ENCODE measurements around the gene DCHS2.

DCHS2 gene

GRCh38 chr4:154416190-154416547, 75.4 kb downstream of the DCHS2 start:
- Mint-ChIP-seq H3K36me3 (no peaks in the 10 kb centered on the region), H3K9me3 (no peaks in the 10 kb centered on the region), H3K4me3 (peak overlapping the region; percentile 92 to 96), H3K4me1 (peaks cover 22 to 30% of the 10 kb centered on the region in 2 donors), H3K27me3 (no peaks in the 10 kb centered on the region), H3K27ac (peak overlapping the region; percentile 93)
- ATAC-seq (replicated peaks) (peak; percentile 20 to 33), DNase-seq (no peak)

- Mint-ChIP-seq H3K9me3 (peaks cover 6% of the 10 kb centered on the region in 2 donors), H3K27me3 (no peaks in the 10 kb centered on the region), H3K4me3 (no peak overlapping the region)
These were observed 76.3 kb downstream of the DCHS2 start for GRCh38 chr4:154415313-154415712.

GRCh38 chr4:154414796-154415195, 76.8 kb downstream of the DCHS2 start:
- no peak for ATAC-seq (replicated peaks)
- DNase-seq, result no peak
- no peak overlapping the region for H3K27ac Mint-ChIP-seq
- peaks cover 20 to 26% of the 10 kb centered on the region in 2 donors for H3K4me1 Mint-ChIP-seq
- H3K27me3 Mint-ChIP-seq, result peaks cover 0 to 1% of the 10 kb centered on the region in 2 donors
- H3K9me3 Mint-ChIP-seq, result peaks cover 6% of the 10 kb centered on the region in 2 donors
- H3K36me3 Mint-ChIP-seq, result no peaks in the 10 kb centered on the region
- H3K4me3 Mint-ChIP-seq, result no peak overlapping the region

More at GRCh38 chr4:154415313-154415712, 76.3 kb downstream of the DCHS2 start:
- DNase-seq, result no peak
- Mint-ChIP-seq H3K36me3 (no peaks in the 10 kb centered on the region), H3K4me1 (peaks cover 22 to 30% of the 10 kb centered on the region in 2 donors), H3K27ac (no peak overlapping the region)
- no peak for ATAC-seq (replicated peaks)

- Mint-ChIP-seq H3K9me3 (peaks cover 6% of the 10 kb centered on the region in 2 donors), H3K27me3 (peaks cover 0 to 6% of the 10 kb centered on the region in 2 donors), H3K4me3 (no peak overlapping the region), H3K36me3 (no peaks in the 10 kb centered on the region), H3K4me1 (peaks cover 18 to 22% of the 10 kb centered on the region in 2 donors), H3K27ac (no peak overlapping the region)
- ATAC-seq (replicated peaks), result no peak
- no peak for DNase-seq
These were observed 77.2 kb downstream of the DCHS2 start for GRCh38 chr4:154414371-154414770.

GRCh38 chr4:154407443-154407842, 84.2 kb downstream of the DCHS2 start:
- no peak overlapping the region for H3K27ac Mint-ChIP-seq
- ATAC-seq (replicated peaks) (peak in 1 of 2 donors; percentile 74), DNase-seq (no peak)
- H3K9me3 Mint-ChIP-seq, result peaks cover 9 to 10% of the 10 kb centered on the region in 2 donors
- no peak overlapping the region for H3K4me3 Mint-ChIP-seq
- H3K27me3 Mint-ChIP-seq, result peaks cover 0 to 8% of the 10 kb centered on the region in 2 donors
- H3K36me3 Mint-ChIP-seq, result no peaks in the 10 kb centered on the region
- peaks cover 12 to 18% of the 10 kb centered on the region in 2 donors for H3K4me1 Mint-ChIP-seq

GRCh38 chr4:154406018-154406795, 85.4 kb downstream of the DCHS2 start:
- H3K27ac Mint-ChIP-seq, result no peak overlapping the region
- peak; percentile 88 to 97 for ATAC-seq (replicated peaks)
- peak; percentile 15 for DNase-seq
- H3K9me3 Mint-ChIP-seq, result peaks cover 9 to 10% of the 10 kb centered on the region in 2 donors
- H3K36me3 Mint-ChIP-seq, result no peaks in the 10 kb centered on the region
- no peak overlapping the region for H3K4me3 Mint-ChIP-seq
- H3K27me3 Mint-ChIP-seq, result peaks cover 0 to 8% of the 10 kb centered on the region in 2 donors
- peaks cover 12 to 19% of the 10 kb centered on the region in 2 donors for H3K4me1 Mint-ChIP-seq

GRCh38 chr4:154399259-154399974, 92.2 kb downstream of the DCHS2 start:
- Mint-ChIP-seq H3K9me3 (peaks cover 0 to 4% of the 10 kb centered on the region in 2 donors), H3K27ac (no peak overlapping the region), H3K36me3 (no peaks in the 10 kb centered on the region), H3K27me3 (peaks cover 0 to 5% of the 10 kb centered on the region in 2 donors), H3K4me3 (no peak overlapping the region), H3K4me1 (peaks cover 7 to 22% of the 10 kb centered on the region in 2 donors)
- no peak for DNase-seq
- peak; percentile 34 to 39 for ATAC-seq (replicated peaks)

GRCh38 chr4:154390324-154390723, 101.3 kb downstream of the DCHS2 start:
- ATAC-seq (replicated peaks) (no peak), DNase-seq (no peak)
- H3K36me3 Mint-ChIP-seq, result no peaks in the 10 kb centered on the region
- H3K27ac Mint-ChIP-seq, result no peak overlapping the region
- H3K27me3 Mint-ChIP-seq, result peaks cover 11 to 17% of the 10 kb centered on the region in 2 donors
- H3K9me3 Mint-ChIP-seq, result no peaks in the 10 kb centered on the region
- no peak overlapping the region for H3K4me3 Mint-ChIP-seq
- H3K4me1 Mint-ChIP-seq, result no peaks in the 10 kb centered on the region

GRCh38 chr4:154389148-154389547, 102.5 kb downstream of the DCHS2 start:
- Mint-ChIP-seq H3K4me3 (no peak overlapping the region), H3K27me3 (peaks cover 11 to 17% of the 10 kb centered on the region in 2 donors), H3K36me3 (no peaks in the 10 kb centered on the region), H3K4me1 (no peaks in the 10 kb centered on the region), H3K9me3 (no peaks in the 10 kb centered on the region), H3K27ac (no peak overlapping the region)
- ATAC-seq (replicated peaks) (no peak), DNase-seq (no peak)

- peaks cover 4 to 5% of the 10 kb centered on the region in 2 donors for H3K9me3 Mint-ChIP-seq
- no peak for ATAC-seq (replicated peaks)
- no peak overlapping the region for H3K4me3 Mint-ChIP-seq
- H3K36me3 Mint-ChIP-seq, result no peaks in the 10 kb centered on the region
- H3K27me3 Mint-ChIP-seq, result peaks cover 4 to 14% of the 10 kb centered on the region in 2 donors
- no peak for DNase-seq
- no peaks in the 10 kb centered on the region for H3K4me1 Mint-ChIP-seq
- no peak overlapping the region for H3K27ac Mint-ChIP-seq
These were observed 107.6 kb downstream of the DCHS2 start for GRCh38 chr4:154384012-154384411.

GRCh38 chr4:154376486-154376885, 115.1 kb downstream of the DCHS2 start:
- DNase-seq, result no peak
- H3K36me3 Mint-ChIP-seq, result no peaks in the 10 kb centered on the region

GRCh38 chr4:154368060-154368459, 123.5 kb downstream of the DCHS2 start:
- Mint-ChIP-seq H3K36me3 (peaks cover 0 to 2% of the 10 kb centered on the region in 2 donors), H3K4me1 (peaks cover 16 to 22% of the 10 kb centered on the region in 2 donors)

More at GRCh38 chr4:154376486-154376885, 115.1 kb downstream of the DCHS2 start:
- ATAC-seq (replicated peaks), result no peak
- no peaks in the 10 kb centered on the region for H3K4me1 Mint-ChIP-seq
- peaks cover 0 to 14% of the 10 kb centered on the region in 2 donors for H3K27me3 Mint-ChIP-seq
- no peak overlapping the region for H3K27ac Mint-ChIP-seq
- peaks cover 0 to 6% of the 10 kb centered on the region in 2 donors for H3K9me3 Mint-ChIP-seq
- no peak overlapping the region for H3K4me3 Mint-ChIP-seq

GRCh38 chr4:154367659-154368058, 123.9 kb downstream of the DCHS2 start:
- no peaks in the 10 kb centered on the region for H3K9me3 Mint-ChIP-seq

More at GRCh38 chr4:154368060-154368459, 123.5 kb downstream of the DCHS2 start:
- DNase-seq, result no peak
- peaks cover 6 to 16% of the 10 kb centered on the region in 2 donors for H3K27me3 Mint-ChIP-seq
- ATAC-seq (replicated peaks), result peak; percentile 71 to 73
- H3K9me3 Mint-ChIP-seq, result no peaks in the 10 kb centered on the region
- peak overlapping the region; percentile 71 for H3K27ac Mint-ChIP-seq
- H3K4me3 Mint-ChIP-seq, result peak overlapping the region; percentile 34 to 46

GRCh38 chr4:154366956-154367355, 124.6 kb downstream of the DCHS2 start:
- Mint-ChIP-seq H3K27ac (peak overlapping the region; percentile 1), H3K4me3 (peak overlapping the region in 1 of 2 donors; percentile 15), H3K9me3 (no peaks in the 10 kb centered on the region), H3K4me1 (peaks cover 18 to 28% of the 10 kb centered on the region in 2 donors), H3K27me3 (peaks cover 6 to 14% of the 10 kb centered on the region in 2 donors), H3K36me3 (peaks cover 0 to 2% of the 10 kb centered on the region in 2 donors)
- DNase-seq, result no peak
- ATAC-seq (replicated peaks), result peak in 1 of 2 donors; percentile 25

More at GRCh38 chr4:154367659-154368058, 123.9 kb downstream of the DCHS2 start:
- peak overlapping the region; percentile 2 to 72 for H3K4me3 Mint-ChIP-seq
- H3K27me3 Mint-ChIP-seq, result peaks cover 6 to 16% of the 10 kb centered on the region in 2 donors
- H3K4me1 Mint-ChIP-seq, result peaks cover 16 to 22% of the 10 kb centered on the region in 2 donors
- ATAC-seq (replicated peaks) (peak in 1 of 2 donors; percentile 45), DNase-seq (no peak)
- H3K27ac Mint-ChIP-seq, result peak overlapping the region; percentile 82
- peaks cover 0 to 2% of the 10 kb centered on the region in 2 donors for H3K36me3 Mint-ChIP-seq
